Hepatocyte (in vitro differentiated cells): ENCODE results near the gene BZW1.

Source experiments
- CTCF ChIP-seq: fragments of 200-600 bp; sonication (generic); IDR thresholded peaks from 2 replicates; pipeline ENCODE4 v1.5.1; 2016; ENCODE audit warnings: antibody characterized with exemption, mild to moderate bottlenecking; ENCODE audit not compliant: poor library complexity
- EZH2 ChIP-seq: fragments of 200-600 bp; sonication (generic); IDR thresholded peaks from 2 replicates; pipeline ENCODE4 v1.6.1; 2016; ENCODE audit warnings: antibody characterized with exemption, mild to moderate bottlenecking, borderline replicate concordance

- TF ChIP-seq CTCF (no peak), EZH2 (no peak)
Measured at GRCh38 chr2:200828572-200829257, 17.0 kb downstream of the BZW1 start.
